Body of pancreas (tissue), 4 donors: ENCODE measurements around the gene NOXO1. TPM values are rescaled to one million over a fixed set of nuclear protein-coding genes. Genes with fewer than 3 reads are reported as not detected.

ENCODE experiments used
- ATAC-seq: fragments of 150-250 bp; one replicate; pipeline ENCODE4 v1.9.1; 2016
- DNase-seq, 4 donors: peaks; one replicate each; pipeline ENCODE4 v3.0.0-alpha.2; 2019
- H3K27ac ChIP-seq, 4 donors: fragments of 200-600 bp; sonication (generic); 1 replicate in 3 of 4; 2 replicates in 1 of 4; pipeline versions ENCODE4 v1.5.1 to v1.6.1; 2016 to 2019; ENCODE audit warnings: mild to moderate bottlenecking in 1 of 4, mixed read lengths in 1 of 4, moderate library complexity in 1 of 4
- H3K27me3 ChIP-seq, 2 donors: fragments of 200-600 bp; sonication (generic); one replicate each; pipeline ENCODE4 v1.6.0; 2016; ENCODE audit warnings: mild to moderate bottlenecking in 1 of 2
- H3K36me3 ChIP-seq, 2 donors: fragments of 200-600 bp; sonication (generic); replicated peaks in 1 of 2; 2 replicates each; pipeline ENCODE4 v1.5.1; 2016; ENCODE audit warnings: low read depth in 2 of 2; ENCODE audit not compliant: insufficient read depth in 1 of 2
- H3K4me1 ChIP-seq: fragments of 200-600 bp; sonication (generic); one replicate; pipeline ENCODE4 v1.6.0; 2016
- H3K4me3 ChIP-seq, 2 donors: fragments of 200-600 bp; sonication (generic); 1 replicate in 1 of 2; 2 replicates in 1 of 2; pipeline ENCODE4 v1.5.1; 2016 to 2019
- H3K9me3 ChIP-seq, 3 donors: fragments of 200-600 bp; sonication (generic); 1 replicate in 2 of 3; 2 replicates in 1 of 3; pipeline ENCODE4 v1.5.1; 2016
- CTCF ChIP-seq, 7 experiments: fragments of 450-650 bp in 4 of 7; fragments of 200-600 bp in 3 of 7; sonication (generic) in 3 of 7; IDR thresholded peaks; one replicate each; pipeline ENCODE4 v1.5.1; 2016 to 2019; ENCODE audit warnings: antibody characterized with exemption in 7 of 7
- POLR2A ChIP-seq, 3 donors: fragments of 450-650 bp; IDR thresholded peaks; one replicate each; pipeline ENCODE4 v1.6.1; 2016; ENCODE audit warnings: antibody characterized with exemption in 3 of 3, mild to moderate bottlenecking in 2 of 3
- WGBS, 2 donors: methylation state at CpG; one replicate each; pipeline ENCODE4 v1.1.5; 2017; 5-methylcytosine and 5-hydroxymethylcytosine counted together
- intact Hi-C: fragments of 100-400 bp; cut with DNase I; formaldehyde crosslinking; loops from one replicate; pipeline ENCODE4 v1.15.1; 2023
- total RNA-seq, 2 donors: library from RNA; depleted of rRNA; stranded (reverse); fragments of >200 nt; gene quantifications; one replicate each; pipeline ENCODE4 v1.1.0, GENCODE V29; 2016

The NOXO1 gene
- total RNA-seq, 2 donors from 2014 or later, result not detected

- WGBS, 2 donors, result 40% methylated on average over 3 of the region's 3 CpGs; no CpG with 5 or more reads in 1 of the 2 donors
- no peaks in the 10 kb centered on the region for H3K9me3 ChIP-seq
- H3K4me3 ChIP-seq, result no peak overlapping the region
- DNase-seq (no peak), ATAC-seq (no peak)
- intact Hi-C loops, result loop anchor here (10.0 kb wide), 1 partner anchor 57 kb away; no protein-coding TSS in a partner anchor
- no peak for TF ChIP-seq CTCF (IDR thresholded peaks at IDR 0.05)
- TF ChIP-seq POLR2A (IDR thresholded peaks at IDR 0.05), result no peak
- H3K27ac ChIP-seq, result peak overlapping the region in 1 of 4 donors; percentile 40
- peaks cover 29% of the 10 kb centered on the region for H3K4me1 ChIP-seq
- H3K27me3 ChIP-seq, result no peaks in the 10 kb centered on the region
- no peaks in the 10 kb centered on the region for H3K36me3 ChIP-seq
These were observed 46.9 kb upstream of the NOXO1 start for GRCh38 chr16:2028146-2028545.

- TF ChIP-seq POLR2A (IDR thresholded peaks at IDR 0.05) (no peak), CTCF (IDR thresholded peaks at IDR 0.05) (peak in 1 of 7 experiments; percentile 44)
- 8 to 37% methylated on average over 7 to 37 of the region's 76 CpGs for WGBS, 2 donors
- ATAC-seq (peak; percentile 7), DNase-seq (no peak)
- Histone ChIP-seq H3K27ac (peak overlapping the region in 2 of 4 donors; percentile 44 to 64), H3K4me3 (peak overlapping the region in 1 of 2 donors; percentile 39), H3K9me3 (no peaks in the 10 kb centered on the region), H3K27me3 (no peaks in the 10 kb centered on the region), H3K36me3 (no peaks in the 10 kb centered on the region), H3K4me1 (peaks cover 36% of the 10 kb centered on the region)
- intact Hi-C loops, result loop anchor here (10.0 kb wide), 1 partner anchor 57 kb away; no protein-coding TSS in a partner anchor
These were observed 46.0 kb upstream of the NOXO1 start for GRCh38 chr16:2027024-2028010.

- peak in 2 of 4 donors; percentile 58 to 69 for DNase-seq
- WGBS, 2 donors, result 5 to 80% methylated on average over 1 to 48 of the region's 59 CpGs
- Histone ChIP-seq H3K27me3 (no peaks in the 10 kb centered on the region), H3K36me3 (no peaks in the 10 kb centered on the region), H3K4me3 (peak within 1 kb of the TSS in 1 of 2 donors; percentile 39), H3K4me1 (peaks cover 36% of the 10 kb centered on the region), H3K9me3 (no peaks in the 10 kb centered on the region), H3K27ac (peak within 1 kb of the TSS in 3 of 4 donors; percentile 41 to 64 (median 44))
- intact Hi-C loops, result loop anchor here (10.0 kb wide), 1 partner anchor 58 kb away; no protein-coding TSS in a partner anchor
- ATAC-seq, result peak; percentile 39
- TF ChIP-seq CTCF (IDR thresholded peaks at IDR 0.05), result no peak
- TF ChIP-seq POLR2A (IDR thresholded peaks at IDR 0.05), result no peak
These were observed 45.3 kb upstream of the NOXO1 start, which contains the start of gene NHERF2 for GRCh38 chr16:2026461-2027023. Gene NHERF2, plus strand, starts transcription at chr16:2026902. Its CDS starts 104 bp downstream, at chr16:2027006.

- WGBS, 2 donors, result 68% methylated on average over 9 to 16 of the region's 16 CpGs
- intact Hi-C loops, result loop anchor here (10.0 kb wide), 1 partner anchor 59 kb away; no protein-coding TSS in a partner anchor
- no peaks in the 10 kb centered on the region for H3K36me3 ChIP-seq
- H3K27ac ChIP-seq, result peak overlapping the region in 2 of 4 donors; percentile 41 to 45
- peaks cover 36% of the 10 kb centered on the region for H3K4me1 ChIP-seq
- H3K27me3 ChIP-seq, result peaks cover 0 to under 1% of the 10 kb centered on the region in 2 donors
- H3K4me3 ChIP-seq, result no peak overlapping the region
- ATAC-seq, result no peak
- no peaks in the 10 kb centered on the region for H3K9me3 ChIP-seq
- DNase-seq, result no peak
- no peak for TF ChIP-seq POLR2A (IDR thresholded peaks at IDR 0.05)
- no peak for TF ChIP-seq CTCF (IDR thresholded peaks at IDR 0.05)
These were observed 44.7 kb upstream of the NOXO1 start for GRCh38 chr16:2025878-2026460.
